ENCODE measurements around the gene CDC42. TPM values are rescaled to one million over a fixed set of nuclear protein-coding genes. Genes with fewer than 3 reads are reported as not detected.
"Not testable (repeated sequence)": the region's sequence is repeated elsewhere in the genome, so short reads cannot be mapped to it uniquely, and the experiment has no call there.

The CDC42 gene
- total RNA-seq, 1 experiment from 2014 or later: 171 TPM

GRCh38 chr1:22088331-22088730 lies 35.8 kb downstream of the CDC42 start (continued):
- no peak for TF ChIP-seq MAX (CRISPR knock-in tag; IDR thresholded peaks at IDR 0.05)

- Mint-ChIP-seq H3K36me3 (peaks cover 14% of the 10 kb centered on the region), H3K27me3 (ENCODE audit: low read depth) (no peaks in the 10 kb centered on the region), H3K4me3 (no peak overlapping the region), H3K4me1 (peaks cover 57% of the 10 kb centered on the region), H3K27ac (peak overlapping the region; percentile 66), H3K9me3 (no peaks in the 10 kb centered on the region)
- DNase-seq (ENCODE audit: low spot score): no peak
- ChIA-PET POLR2A (no interaction called here), CTCF (interaction anchor here (1.0 to 1.8 kb wide), 2 partner anchors 16 to 54 kb away, joined by 3 to 9 read pairs; partner anchors contain the start of gene WNT4)
- no peak for TF ChIP-seq FOXP1 (CRISPR knock-in tag; IDR thresholded peaks at IDR 0.05; ENCODE audit: borderline replicate concordance)
- TF ChIP-seq EMX1 (CRISPR knock-in tag; IDR thresholded peaks at IDR 0.05): no peak
- no peak for TF ChIP-seq JUN (CRISPR knock-in tag; IDR thresholded peaks at IDR 0.05)
- no peak for TF ChIP-seq SMAD4 (CRISPR knock-in tag; IDR thresholded peaks at IDR 0.05)
- no peak for TF ChIP-seq ZBTB43 (CRISPR knock-in tag; IDR thresholded peaks at IDR 0.05)
- TF ChIP-seq ZNF423 (CRISPR knock-in tag; IDR thresholded peaks at IDR 0.05): no peak
- TF ChIP-seq IRF1 (CRISPR knock-in tag; IDR thresholded peaks at IDR 0.05): no peak
- no peak for ATAC-seq
Measured at GRCh38 chr1:22089134-22089571, 36.6 kb downstream of the CDC42 start.

GRCh38 chr1:22089787-22090186 lies 37.3 kb downstream of the CDC42 start:
- ChIA-PET CTCF (interaction anchor here (1.0 to 1.8 kb wide), 4 partner anchors 9 to 67 kb away, joined by 3 to 9 read pairs (median 4); partner anchors contain the start of gene WNT4), POLR2A (no interaction called here)
- ATAC-seq (peak; percentile 89), DNase-seq (ENCODE audit: low spot score) (no peak)
- peak overlapping the region; percentile 66 for H3K27ac Mint-ChIP-seq
- no peak for TF ChIP-seq JUN (CRISPR knock-in tag; IDR thresholded peaks at IDR 0.05)
- no peak for TF ChIP-seq FOXK1 (CRISPR knock-in tag; IDR thresholded peaks at IDR 0.05)
- H3K36me3 Mint-ChIP-seq: peaks cover 14% of the 10 kb centered on the region
- peaks cover 57% of the 10 kb centered on the region for H3K4me1 Mint-ChIP-seq
- peak overlapping the region; percentile 33 for H3K4me3 Mint-ChIP-seq
- H3K27me3 Mint-ChIP-seq (ENCODE audit: low read depth): no peaks in the 10 kb centered on the region
- H3K9me3 Mint-ChIP-seq: no peaks in the 10 kb centered on the region

- Mint-ChIP-seq H3K9me3 (no peaks in the 10 kb centered on the region), H3K36me3 (peaks cover 14% of the 10 kb centered on the region), H3K27me3 (ENCODE audit: low read depth) (no peaks in the 10 kb centered on the region), H3K4me3 (no peak overlapping the region), H3K4me1 (peaks cover 57% of the 10 kb centered on the region), H3K27ac (peak overlapping the region; percentile 13)
- no peak for TF ChIP-seq NR1H2 (CRISPR knock-in tag; IDR thresholded peaks at IDR 0.05)
- TF ChIP-seq FOXP1 (CRISPR knock-in tag; IDR thresholded peaks at IDR 0.05; ENCODE audit: borderline replicate concordance): no peak
- no peak for TF ChIP-seq KAT7 (CRISPR knock-in tag; IDR thresholded peaks at IDR 0.05; ENCODE audit: borderline replicate concordance)
- no peak for TF ChIP-seq MAX (CRISPR knock-in tag; IDR thresholded peaks at IDR 0.05)
- ChIA-PET CTCF (interaction anchor here (0.7 to 1.4 kb wide), 4 partner anchors 10 to 143 kb away, joined by 3 to 4 read pairs (median 4); no protein-coding TSS in a partner anchor), POLR2A (no interaction called here)
- ATAC-seq: no peak
- DNase-seq (ENCODE audit: low spot score): no peak
Measured at GRCh38 chr1:22090867-22091266, 38.4 kb downstream of the CDC42 start.

GRCh38 chr1:22092026-22092768 lies 39.7 kb downstream of the CDC42 start:
- not testable (repeated sequence) for H3K9me3 Mint-ChIP-seq; H3K27me3 Mint-ChIP-seq (ENCODE audit: low read depth); DNase-seq (ENCODE audit: low spot score)
- Mint-ChIP-seq H3K27ac (peak overlapping the region; percentile 55), H3K4me3 (peak overlapping the region; percentile 7; the same call in 1 of the 2 replicates), H3K4me1 (peaks cover 57% of the 10 kb centered on the region), H3K36me3 (peaks cover 12% of the 10 kb centered on the region)
- ATAC-seq: peak; percentile 68
- ChIA-PET POLR2A (interaction anchor here (0.7 kb wide), 2 partner anchors 555 to 1028 kb away, joined by 3 to 11 read pairs; no protein-coding TSS in a partner anchor), CTCF (interaction anchor here (0.6 to 1.7 kb wide), 4 partner anchors 13 to 134 kb away, joined by 3 to 8 read pairs (median 3); no protein-coding TSS in a partner anchor)
